ENCODE measurements around the gene MYRIP.
"Not testable (repeated sequence)": the region's sequence is repeated elsewhere in the genome, so short reads cannot be mapped to it uniquely, and the experiment has no call there.

MYRIP gene

DNA sequence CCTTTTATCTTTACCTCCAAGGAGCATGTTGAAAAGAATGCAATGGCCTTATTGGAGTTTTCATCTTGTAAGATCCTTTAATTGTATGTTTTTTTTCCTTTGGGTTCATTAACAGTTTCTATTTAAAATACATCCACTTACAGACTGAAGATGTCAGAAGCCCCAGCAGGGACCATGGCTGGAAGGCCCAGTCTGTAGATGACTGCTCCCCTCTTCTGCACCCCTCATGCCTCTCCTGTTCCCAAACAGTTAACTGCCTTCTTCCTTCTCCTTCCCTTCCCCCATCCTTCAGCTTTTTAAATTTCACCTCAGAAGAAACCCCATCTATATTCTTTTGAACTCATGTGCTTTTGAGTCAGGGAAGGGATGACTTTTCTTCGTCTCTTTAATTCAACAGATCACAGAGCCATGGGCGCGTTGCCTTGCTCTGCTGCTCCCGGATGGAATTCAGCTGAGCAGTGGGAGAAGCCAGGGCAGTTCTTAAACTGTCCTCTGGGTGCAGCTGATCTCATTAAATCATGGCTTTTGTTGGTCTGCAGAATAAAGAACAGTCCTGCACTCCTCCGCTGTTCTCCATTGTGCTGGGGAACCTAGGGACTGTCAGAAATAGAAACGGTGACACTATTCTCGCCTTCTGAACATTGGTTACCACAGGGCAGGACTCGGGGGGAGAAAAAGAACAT is 428.6 kb downstream of the MYRIP start:
- peak; percentile 17 for DNase-seq (ENCODE audit: low read depth)

DNA sequence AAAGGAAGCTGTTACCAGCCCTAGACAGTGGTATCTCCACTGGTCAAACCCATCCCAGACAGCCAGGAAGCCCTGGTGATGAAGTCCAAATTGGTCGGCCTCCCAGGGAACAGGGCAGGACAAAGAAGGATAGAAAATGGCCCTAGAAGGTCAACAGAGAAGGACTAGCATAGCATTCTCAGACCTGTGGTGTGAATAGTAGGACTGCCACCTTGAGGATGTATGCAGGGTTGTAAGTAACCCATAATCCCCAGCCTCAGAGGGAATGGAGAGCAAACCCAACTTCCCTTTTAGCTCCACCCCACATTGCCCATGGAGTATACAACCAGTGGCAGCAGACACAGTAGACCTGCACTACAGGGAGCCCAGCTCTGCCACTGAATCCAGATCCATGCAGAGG is 431.5 kb downstream of the MYRIP start:
- no peak for DNase-seq (ENCODE audit: low read depth)

DNA sequence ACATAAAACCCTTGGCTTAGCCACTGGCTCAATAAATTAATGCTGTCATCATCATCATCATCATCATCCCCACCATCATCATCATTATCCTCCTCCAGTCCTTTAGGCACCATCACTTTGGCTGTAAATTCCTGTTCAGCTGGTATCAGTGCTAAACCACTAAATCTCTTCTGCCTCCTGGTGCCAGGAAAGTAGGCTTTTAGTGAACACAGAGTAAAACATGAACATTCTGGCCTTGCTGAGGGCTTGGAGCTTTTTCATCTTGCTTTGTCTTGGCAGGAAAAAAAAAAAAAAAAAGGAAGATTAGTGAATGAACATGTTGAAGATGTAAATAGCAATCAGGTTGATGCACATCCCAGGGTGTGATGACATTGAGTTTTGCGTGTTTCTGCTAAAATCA is 432.8 kb downstream of the MYRIP start:
- no peak for DNase-seq (ENCODE audit: low read depth)

GRCh38 chr3:40242638-40243037 is 433.2 kb downstream of the MYRIP start:
- DNase-seq (ENCODE audit: low read depth) = no peak

GRCh38 chr3:40243056-40243455 is 433.6 kb downstream of the MYRIP start:
- no peak for DNase-seq (ENCODE audit: low read depth)

- DNase-seq (ENCODE audit: low read depth) = peak; percentile 16
Measured at GRCh38 chr3:40247714-40248454, 438.5 kb downstream of the MYRIP start.

DNA sequence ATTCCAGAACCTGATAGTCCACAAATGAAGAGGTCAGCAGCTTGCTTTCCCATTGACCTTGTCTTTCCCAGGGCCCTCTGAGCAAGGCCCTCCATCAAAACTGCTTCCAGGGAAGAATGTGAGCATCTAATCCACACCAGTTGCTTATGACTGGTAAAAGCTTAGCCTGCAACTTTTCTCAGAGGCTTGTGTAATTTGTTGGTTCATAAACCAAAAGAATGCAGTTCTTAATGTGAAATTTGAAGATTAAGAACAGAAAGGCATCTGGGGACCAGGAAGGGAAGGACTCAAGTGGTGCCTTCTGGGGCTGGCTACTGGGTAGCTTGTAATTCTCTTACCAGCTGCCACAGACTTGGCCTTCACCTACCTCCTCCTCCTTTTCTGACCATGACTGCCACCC is 439.2 kb downstream of the MYRIP start:
- DNase-seq (ENCODE audit: low read depth) = peak; percentile 68

DNA sequence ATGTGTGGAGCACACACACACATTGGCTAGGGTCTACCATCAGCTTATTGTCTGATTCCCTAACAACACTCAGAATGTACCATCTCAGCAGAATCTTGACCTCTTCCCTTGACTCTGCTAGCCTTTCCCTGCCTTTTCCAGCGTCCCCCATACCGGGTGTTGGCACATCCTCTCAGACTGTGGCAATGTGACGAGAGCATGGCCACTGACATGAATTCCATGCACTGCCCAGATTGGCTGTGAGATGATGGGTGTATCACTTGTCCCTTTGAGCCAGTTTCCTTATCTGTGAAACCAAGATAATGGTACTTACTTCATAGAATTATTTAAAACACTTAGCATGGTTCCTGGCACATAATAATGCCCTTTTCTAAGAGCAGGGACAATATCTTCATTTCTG is 439.8 kb downstream of the MYRIP start:
- DNase-seq (ENCODE audit: low read depth) = no peak

GRCh38 chr3:40254491-40254890 is 445.1 kb downstream of the MYRIP start:
- no peak for DNase-seq (ENCODE audit: low read depth)

DNA sequence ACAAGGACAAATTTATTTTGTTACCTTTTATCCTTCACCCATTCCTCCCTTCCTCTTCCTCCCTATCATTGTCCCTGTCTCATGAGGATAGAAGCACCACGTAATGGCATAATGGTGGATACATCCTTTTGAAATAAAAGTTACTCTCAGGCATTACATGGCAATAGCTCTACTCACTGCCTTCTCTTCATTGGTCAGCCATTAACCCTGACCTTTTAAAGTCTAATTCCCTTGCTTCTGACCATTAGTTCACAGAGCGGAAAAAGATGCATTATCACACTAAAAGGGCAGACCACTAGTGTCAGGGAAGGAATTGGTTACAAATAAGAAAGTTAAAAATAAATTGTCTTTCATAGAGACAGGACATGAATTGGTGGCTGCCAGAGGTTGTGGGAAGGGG is 445.5 kb downstream of the MYRIP start:
- DNase-seq (ENCODE audit: low read depth) = no peak

DNA sequence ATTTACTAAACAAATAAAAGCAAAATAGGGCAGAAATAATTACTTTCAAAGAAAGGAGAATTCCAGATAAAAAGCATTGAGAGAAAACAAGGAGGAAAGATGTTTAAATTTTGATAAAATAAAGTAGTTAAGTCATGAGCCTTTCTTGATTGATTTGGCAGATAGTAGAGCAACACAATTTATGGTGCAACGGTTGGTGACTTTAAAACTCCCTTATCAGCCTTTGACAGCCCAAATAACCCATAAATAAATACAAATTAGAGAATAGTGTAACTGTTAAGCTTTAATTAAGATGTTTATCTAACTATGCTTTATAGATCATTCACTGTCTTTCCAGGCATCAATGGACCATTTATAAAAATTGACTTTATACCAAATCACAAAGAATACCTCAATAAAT is 446.1 kb downstream of the MYRIP start:
- DNase-seq (ENCODE audit: low read depth) = no peak

- DNase-seq (ENCODE audit: low read depth) = no peak
Measured at GRCh38 chr3:40258064-40258463, 448.7 kb downstream of the MYRIP start.

GRCh38 chr3:40258555-40258954 is 449.1 kb downstream of the MYRIP start:
- peak; percentile 54 for DNase-seq (ENCODE audit: low read depth)

- DNase-seq (ENCODE audit: low read depth) = no peak
Measured at GRCh38 chr3:40262331-40262730, 452.9 kb downstream of the MYRIP start.

- no peak for DNase-seq (ENCODE audit: low read depth)
Measured at GRCh38 chr3:40264451-40264850, 455.0 kb downstream of the MYRIP start.

- DNase-seq (ENCODE audit: low read depth) = no peak
Measured at GRCh38 chr3:40265181-40265580, 455.8 kb downstream of the MYRIP start.

GRCh38 chr3:40267937-40268724 is 458.7 kb downstream of the MYRIP start:
- peak; percentile 29 for DNase-seq (ENCODE audit: low read depth)

GRCh38 chr3:40268802-40269524 is 459.6 kb downstream of the MYRIP start:
- no peak for DNase-seq (ENCODE audit: low read depth)

DNA sequence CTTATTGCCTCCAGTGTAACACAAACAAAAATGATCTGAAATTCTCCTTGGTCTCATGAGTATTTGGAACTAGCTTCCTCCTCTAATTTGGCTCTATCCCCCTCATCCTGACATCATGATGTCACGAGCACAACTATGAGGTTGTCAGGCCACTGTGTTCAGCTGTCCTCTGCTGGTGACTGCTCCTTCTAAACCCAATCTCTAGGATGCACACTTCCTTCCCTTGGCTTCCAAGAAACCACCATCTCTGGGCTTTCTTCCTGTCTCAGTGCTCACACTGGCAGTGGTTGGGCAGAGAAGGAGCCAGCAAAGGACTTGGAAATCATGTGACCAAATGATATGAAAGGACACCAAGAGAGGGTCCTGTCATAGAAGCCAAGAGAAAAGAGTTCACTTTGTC is 469.4 kb downstream of the MYRIP start:
- no peak for DNase-seq (ENCODE audit: low read depth)

- DNase-seq (ENCODE audit: low read depth) = no peak
Measured at GRCh38 chr3:40281995-40282394, 472.6 kb downstream of the MYRIP start.

DNA sequence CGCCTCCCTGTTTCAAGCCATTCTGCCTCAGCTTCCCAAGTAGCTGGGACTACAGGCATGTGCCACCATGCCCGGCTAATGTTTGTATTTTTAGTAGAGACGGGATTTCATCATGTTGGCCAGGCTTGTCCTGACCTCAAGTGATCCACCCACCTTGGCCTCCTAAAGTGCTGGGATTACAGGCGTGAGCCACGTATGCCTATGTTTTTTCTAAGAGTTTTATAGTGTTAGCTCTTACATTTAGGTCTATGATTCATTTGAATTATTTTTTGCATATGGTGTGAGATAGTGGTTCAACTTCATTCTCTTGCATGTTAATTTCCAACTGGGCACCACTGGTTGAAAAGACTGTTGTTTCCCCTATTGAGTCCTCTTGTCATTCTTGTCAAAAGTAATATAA is 473.6 kb downstream of the MYRIP start:
- not testable (repeated sequence) for DNase-seq (ENCODE audit: low read depth)

- DNase-seq (ENCODE audit: low read depth) = no peak
Measured at GRCh38 chr3:40287248-40287647, 477.8 kb downstream of the MYRIP start.

Data from amniotic epithelial cell (primary cell).